Measurements from ENCODE around the gene SIL1. TPM values are rescaled to one million over a fixed set of nuclear protein-coding genes. Genes with fewer than 3 reads are reported as not detected.

Gene SIL1
- total and polyA plus RNA-seq, 9 of the 15 experiments (the other 6 are each of a cell fraction or from before 2014, with no cell fraction given) = 1.3 to 30.5 (median 18.1) TPM

- no peak for TF ChIP-seq ZBTB33 (CRISPR knock-in tag; IDR thresholded peaks at IDR 0.05)
- TF ChIP-seq RBM22 (IDR thresholded peaks at IDR 0.05; ENCODE audit: low read depth, low read length, poor library complexity, severe bottlenecking) = no peak
- TF ChIP-seq BHLHE40 (IDR thresholded peaks at IDR 0.05; ENCODE audit: low read length) = no peak
- no peak for TF ChIP-seq ZNF644 (tag; IDR thresholded peaks at IDR 0.05; ENCODE audit: low read depth)
- no peak for TF ChIP-seq RBFOX2 (IDR thresholded peaks at IDR 0.05; ENCODE audit: low read depth, low read length)
- TF ChIP-seq ZNF282 (CRISPR knock-in tag; IDR thresholded peaks at IDR 0.05) = no peak
- peak in 1 of 2 experiments; percentile 61; a peak in 2 of 4 replicates for TF ChIP-seq RAD21 (CRISPR knock-in tag; conservative IDR thresholded peaks at IDR 0.05 in 1 of 2, IDR thresholded peaks at IDR 0.05 in 1 of 2)
- TF ChIP-seq, protein P1, sequence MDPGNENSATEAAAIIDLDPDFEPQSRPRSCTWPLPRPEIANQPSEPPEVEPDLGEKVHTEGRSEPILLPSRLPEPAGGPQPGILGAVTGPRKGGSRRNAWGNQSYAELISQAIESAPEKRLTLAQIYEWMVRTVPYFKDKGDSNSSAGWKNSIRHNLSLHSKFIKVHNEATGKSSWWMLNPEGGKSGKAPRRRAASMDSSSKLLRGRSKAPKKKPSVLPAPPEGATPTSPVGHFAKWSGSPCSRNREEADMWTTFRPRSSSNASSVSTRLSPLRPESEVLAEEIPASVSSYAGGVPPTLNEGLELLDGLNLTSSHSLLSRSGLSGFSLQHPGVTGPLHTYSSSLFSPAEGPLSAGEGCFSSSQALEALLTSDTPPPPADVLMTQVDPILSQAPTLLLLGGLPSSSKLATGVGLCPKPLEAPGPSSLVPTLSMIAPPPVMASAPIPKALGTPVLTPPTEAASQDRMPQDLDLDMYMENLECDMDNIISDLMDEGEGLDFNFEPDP (CRISPR knock-in tag; IDR thresholded peaks at IDR 0.05) = no peak
- no peak for TF ChIP-seq ZNF436 (CRISPR knock-in tag; IDR thresholded peaks at IDR 0.05)
- TF ChIP-seq BDP1 (IDR thresholded peaks at IDR 0.05; ENCODE audit: insufficient read depth, insufficient read length) = no peak
- no peak for TF ChIP-seq RAD51 (IDR thresholded peaks at IDR 0.05; ENCODE audit: borderline replicate concordance, low read depth)
- TF ChIP-seq, protein P2, sequence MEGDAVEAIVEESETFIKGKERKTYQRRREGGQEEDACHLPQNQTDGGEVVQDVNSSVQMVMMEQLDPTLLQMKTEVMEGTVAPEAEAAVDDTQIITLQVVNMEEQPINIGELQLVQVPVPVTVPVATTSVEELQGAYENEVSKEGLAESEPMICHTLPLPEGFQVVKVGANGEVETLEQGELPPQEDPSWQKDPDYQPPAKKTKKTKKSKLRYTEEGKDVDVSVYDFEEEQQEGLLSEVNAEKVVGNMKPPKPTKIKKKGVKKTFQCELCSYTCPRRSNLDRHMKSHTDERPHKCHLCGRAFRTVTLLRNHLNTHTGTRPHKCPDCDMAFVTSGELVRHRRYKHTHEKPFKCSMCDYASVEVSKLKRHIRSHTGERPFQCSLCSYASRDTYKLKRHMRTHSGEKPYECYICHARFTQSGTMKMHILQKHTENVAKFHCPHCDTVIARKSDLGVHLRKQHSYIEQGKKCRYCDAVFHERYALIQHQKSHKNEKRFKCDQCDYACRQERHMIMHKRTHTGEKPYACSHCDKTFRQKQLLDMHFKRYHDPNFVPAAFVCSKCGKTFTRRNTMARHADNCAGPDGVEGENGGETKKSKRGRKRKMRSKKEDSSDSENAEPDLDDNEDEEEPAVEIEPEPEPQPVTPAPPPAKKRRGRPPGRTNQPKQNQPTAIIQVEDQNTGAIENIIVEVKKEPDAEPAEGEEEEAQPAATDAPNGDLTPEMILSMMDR (IDR thresholded peaks at IDR 0.05 in 2 of 3, conservative IDR thresholded peaks at IDR 0.05 in 1 of 3; ENCODE audit: insufficient read depth in 2 of 3, low read depth in 1 of 3, low read length in 3 of 3) = peak; percentile 44 to 48 (median 48)
- TF ChIP-seq ZNF77 (CRISPR knock-in tag; IDR thresholded peaks at IDR 0.05) = no peak
- TF ChIP-seq SMC3 (conservative IDR thresholded peaks at IDR 0.05; ENCODE audit: insufficient read depth, low read depth, low read length) = 0 out of 2 replicates have a peak, but pooled peaks have one; percentile 11
- no peak for TF ChIP-seq CCNT2 (IDR thresholded peaks at IDR 0.05; ENCODE audit: borderline replicate concordance, extremely low read depth, insufficient read length, low read depth, low read length)
- TF ChIP-seq, protein P3, sequence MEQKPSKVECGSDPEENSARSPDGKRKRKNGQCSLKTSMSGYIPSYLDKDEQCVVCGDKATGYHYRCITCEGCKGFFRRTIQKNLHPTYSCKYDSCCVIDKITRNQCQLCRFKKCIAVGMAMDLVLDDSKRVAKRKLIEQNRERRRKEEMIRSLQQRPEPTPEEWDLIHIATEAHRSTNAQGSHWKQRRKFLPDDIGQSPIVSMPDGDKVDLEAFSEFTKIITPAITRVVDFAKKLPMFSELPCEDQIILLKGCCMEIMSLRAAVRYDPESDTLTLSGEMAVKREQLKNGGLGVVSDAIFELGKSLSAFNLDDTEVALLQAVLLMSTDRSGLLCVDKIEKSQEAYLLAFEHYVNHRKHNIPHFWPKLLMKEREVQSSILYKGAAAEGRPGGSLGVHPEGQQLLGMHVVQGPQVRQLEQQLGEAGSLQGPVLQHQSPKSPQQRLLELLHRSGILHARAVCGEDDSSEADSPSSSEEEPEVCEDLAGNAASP (IDR thresholded peaks at IDR 0.05) = no peak
- no peak for TF ChIP-seq POLR3A (IDR thresholded peaks at IDR 0.05; ENCODE audit: borderline replicate concordance, extremely low read depth, insufficient read depth, insufficient read length)
- no peak for TF ChIP-seq EGR1 (conservative IDR thresholded peaks at IDR 0.05)
- no peak for TF ChIP-seq MAFG (tag; conservative IDR thresholded peaks at IDR 0.05)
Measured at GRCh38 chr5:139137697-139138096, 60.5 kb downstream of the SIL1 start (continued).
